Measurements from ENCODE around the gene GNPTG.
"Not testable (repeated sequence)": the region's sequence is repeated elsewhere in the genome, so short reads cannot be mapped to it uniquely, and the experiment has no call there.

The GNPTG gene

GRCh38 chr16:1318268-1318545 lies 33.5 kb upstream of the GNPTG start:
- no peak for DNase-seq (ENCODE audit: low read depth in 1 of 2, low spot score in 1 of 2)

GRCh38 chr16:1319041-1319440 lies 32.7 kb upstream of the GNPTG start:
- DNase-seq (ENCODE audit: low read depth in 1 of 2, low spot score in 1 of 2), result no peak

GRCh38 chr16:1320097-1320496 lies 31.6 kb upstream of the GNPTG start:
- no peak for DNase-seq (ENCODE audit: low read depth in 1 of 2, low spot score in 1 of 2)

GRCh38 chr16:1320658-1321240 lies 31.0 kb upstream of the GNPTG start:
- DNase-seq (ENCODE audit: low read depth in 1 of 2, low spot score in 1 of 2), result no peak

- no peak for DNase-seq (ENCODE audit: low read depth in 1 of 2, low spot score in 1 of 2)
Measured at GRCh38 chr16:1322407-1322806, 29.3 kb upstream of the GNPTG start.

- DNase-seq (ENCODE audit: low read depth in 1 of 2, low spot score in 1 of 2), result no peak
Measured at GRCh38 chr16:1323296-1324239, 28.2 kb upstream of the GNPTG start.

- DNase-seq (ENCODE audit: low read depth in 1 of 2, low spot score in 1 of 2), result no peak
Measured at GRCh38 chr16:1324286-1324826, 27.4 kb upstream of the GNPTG start.

GRCh38 chr16:1325261-1325660 lies 26.5 kb upstream of the GNPTG start:
- no peak for DNase-seq (ENCODE audit: low read depth in 1 of 2, low spot score in 1 of 2)

- DNase-seq (ENCODE audit: low read depth in 1 of 2, low spot score in 1 of 2), result no peak
Measured at GRCh38 chr16:1325673-1326371, 25.9 kb upstream of the GNPTG start.

GRCh38 chr16:1326391-1326790 lies 25.3 kb upstream of the GNPTG start:
- no peak for DNase-seq (ENCODE audit: low read depth in 1 of 2, low spot score in 1 of 2)

GRCh38 chr16:1326946-1327618 lies 24.6 kb upstream of the GNPTG start:
- no peak for DNase-seq (ENCODE audit: low read depth in 1 of 2, low spot score in 1 of 2)

- DNase-seq (ENCODE audit: low read depth in 1 of 2, low spot score in 1 of 2), result no peak
Measured at GRCh38 chr16:1327619-1327947, 24.1 kb upstream of the GNPTG start.

- DNase-seq (ENCODE audit: low read depth in 1 of 2, low spot score in 1 of 2), result not testable (repeated sequence)
Measured at GRCh38 chr16:1328136-1328535, 23.6 kb upstream of the GNPTG start.

GRCh38 chr16:1328961-1329360 lies 22.8 kb upstream of the GNPTG start:
- not testable (repeated sequence) for DNase-seq (ENCODE audit: low read depth in 1 of 2, low spot score in 1 of 2)

- no peak for DNase-seq (ENCODE audit: low read depth in 1 of 2, low spot score in 1 of 2)
Measured at GRCh38 chr16:1330260-1330914, 21.3 kb upstream of the GNPTG start.

GRCh38 chr16:1330931-1331711 lies 20.6 kb upstream of the GNPTG start:
- DNase-seq (ENCODE audit: low read depth in 1 of 2, low spot score in 1 of 2), result no peak

GRCh38 chr16:1331712-1332617 lies 19.8 kb upstream of the GNPTG start:
- no peak for DNase-seq (ENCODE audit: low read depth in 1 of 2, low spot score in 1 of 2)

- no peak for DNase-seq (ENCODE audit: low read depth in 1 of 2, low spot score in 1 of 2)
Measured at GRCh38 chr16:1332618-1333148, 19.0 kb upstream of the GNPTG start.
